KBM-7 (cell line): Measurements from ENCODE around the gene SLC39A13.
A peak's percentile ranks its signal among the peaks of the same experiment; 100 is the strongest.

ENCODE experiments used
- DNase-seq: peaks from one replicate; pipeline ENCODE4 v3.0.0-alpha.2; 2015
- in situ Hi-C: fragments of 300-500 bp; cut with MboI; formaldehyde crosslinking; loops from 2 replicates; pipeline ENCODE4 v1.14.3; 2020; ENCODE audit warnings: low sequenced_read_pairs, low pct_unique_long_range_greater_than_20kb, mixed read lengths

SLC39A13 gene

DNA sequence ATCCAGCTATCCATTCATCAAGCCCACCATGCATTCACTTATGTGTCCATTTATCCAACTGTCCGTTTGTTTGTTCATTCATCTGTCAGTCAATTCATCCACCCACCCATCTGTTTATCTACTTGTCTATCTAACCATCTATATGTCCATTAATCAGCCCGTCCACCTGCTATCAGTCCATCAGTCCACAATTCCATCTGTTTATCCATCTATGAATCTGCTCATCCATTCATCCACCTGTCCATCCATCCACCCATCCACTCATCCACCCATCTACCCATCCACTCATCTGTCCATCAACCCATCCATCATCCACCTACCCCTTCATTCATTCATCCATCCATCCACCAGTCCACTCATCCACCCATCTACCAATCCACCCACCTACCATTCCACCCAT is 29.1 kb upstream of the SLC39A13 start:
- no peak for DNase-seq

DNA sequence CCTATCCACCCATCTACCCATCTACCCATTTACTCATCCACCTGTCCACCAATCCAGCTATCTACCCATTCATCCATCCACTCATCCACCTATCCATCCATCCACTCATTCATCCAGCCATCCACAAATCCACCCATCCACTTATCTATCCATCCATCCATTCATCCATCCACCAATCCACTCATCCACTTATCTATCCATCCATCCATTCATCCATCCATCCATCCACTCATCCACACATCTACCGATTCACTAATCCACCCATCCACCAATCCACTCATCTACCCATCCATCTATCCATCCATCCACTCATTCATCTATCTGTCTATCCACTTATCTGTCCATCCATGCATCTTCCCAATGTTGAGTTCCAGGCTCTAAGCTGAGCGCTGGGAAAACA is 28.3 kb upstream of the SLC39A13 start:
- DNase-seq, result no peak
- in situ Hi-C loops, result no loop called here

More for the DNA sequence above, 29.1 kb upstream of the SLC39A13 start:
- in situ Hi-C loops, result no loop called here

DNA sequence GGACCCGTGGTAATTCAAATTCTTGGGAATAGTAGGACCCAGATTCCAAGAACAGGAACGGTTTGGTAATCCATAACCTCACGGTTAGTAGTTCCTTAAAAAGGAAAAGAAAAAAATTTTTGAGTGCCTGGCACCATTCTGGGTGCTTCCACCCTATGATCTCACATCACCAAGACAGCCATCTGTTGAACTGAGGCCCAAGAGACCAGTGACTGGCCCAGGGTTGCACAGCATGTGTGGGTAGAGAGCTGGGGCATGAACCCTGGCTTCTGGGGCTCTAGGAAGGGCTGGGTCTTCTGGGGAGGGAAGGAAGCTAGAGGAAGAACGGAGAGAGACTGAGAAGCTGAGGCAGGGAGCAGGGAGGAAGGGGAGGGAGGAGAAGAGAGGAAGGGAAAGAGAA is 25.3 kb upstream of the SLC39A13 start:
- in situ Hi-C loops, result no loop called here
- DNase-seq, result no peak

DNA sequence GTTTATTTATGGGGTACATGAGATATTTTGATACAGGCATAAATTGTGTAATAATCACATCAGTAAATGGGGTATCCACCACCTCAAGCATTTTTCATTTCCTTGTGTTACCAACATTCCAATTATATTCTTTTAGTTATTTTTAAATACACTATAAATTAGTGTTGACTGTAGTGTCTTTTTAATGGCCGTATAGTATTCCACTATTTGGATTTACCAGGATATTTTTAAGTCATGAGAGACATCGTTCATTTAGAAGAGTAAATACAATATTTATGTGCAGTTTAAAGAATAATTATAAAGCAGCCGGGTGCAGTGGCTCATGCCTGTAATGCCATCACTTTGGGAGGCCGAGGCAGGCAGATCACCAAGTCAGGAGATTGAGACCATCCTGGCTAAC is 23.9 kb upstream of the SLC39A13 start:
- no peak for DNase-seq
- in situ Hi-C loops, result no loop called here

DNA sequence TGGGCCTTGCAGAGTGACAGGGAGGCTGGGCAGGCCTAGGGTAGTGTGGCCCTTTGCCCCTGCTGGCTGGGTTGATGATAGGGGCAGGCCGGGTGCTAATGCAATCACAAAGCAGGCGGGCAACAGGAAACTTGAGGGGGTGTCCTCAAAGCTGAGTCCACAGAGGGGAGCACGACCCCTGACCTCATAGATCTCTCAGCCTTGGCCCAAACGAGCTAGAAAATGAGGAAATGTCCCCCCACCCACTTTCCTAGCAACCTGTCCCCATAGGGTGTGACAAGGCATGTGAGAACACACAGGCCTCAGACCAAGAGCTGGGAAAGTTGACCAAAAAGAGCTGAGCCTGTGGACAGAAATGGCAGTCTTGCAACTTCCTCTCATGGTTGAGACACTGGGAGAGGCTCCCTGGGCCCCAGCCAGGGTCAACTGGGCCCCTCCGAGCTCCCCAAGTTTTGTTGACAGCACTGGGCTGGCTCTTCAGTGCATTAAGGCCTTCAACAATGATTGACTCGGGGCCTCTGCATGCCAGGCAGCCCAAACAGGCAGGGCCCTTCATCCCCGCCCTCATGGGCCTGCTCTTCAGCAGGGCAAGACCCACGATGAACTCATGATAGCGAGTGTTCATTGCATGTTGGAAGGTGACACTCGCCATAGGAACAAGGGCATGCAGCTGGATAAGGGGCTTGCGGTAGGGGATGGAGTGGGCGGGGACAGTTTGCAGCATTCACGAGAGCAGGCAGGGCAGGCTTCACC is 20.3 kb upstream of the SLC39A13 start:
- DNase-seq, result no peak
- in situ Hi-C loops, result no loop called here

DNA sequence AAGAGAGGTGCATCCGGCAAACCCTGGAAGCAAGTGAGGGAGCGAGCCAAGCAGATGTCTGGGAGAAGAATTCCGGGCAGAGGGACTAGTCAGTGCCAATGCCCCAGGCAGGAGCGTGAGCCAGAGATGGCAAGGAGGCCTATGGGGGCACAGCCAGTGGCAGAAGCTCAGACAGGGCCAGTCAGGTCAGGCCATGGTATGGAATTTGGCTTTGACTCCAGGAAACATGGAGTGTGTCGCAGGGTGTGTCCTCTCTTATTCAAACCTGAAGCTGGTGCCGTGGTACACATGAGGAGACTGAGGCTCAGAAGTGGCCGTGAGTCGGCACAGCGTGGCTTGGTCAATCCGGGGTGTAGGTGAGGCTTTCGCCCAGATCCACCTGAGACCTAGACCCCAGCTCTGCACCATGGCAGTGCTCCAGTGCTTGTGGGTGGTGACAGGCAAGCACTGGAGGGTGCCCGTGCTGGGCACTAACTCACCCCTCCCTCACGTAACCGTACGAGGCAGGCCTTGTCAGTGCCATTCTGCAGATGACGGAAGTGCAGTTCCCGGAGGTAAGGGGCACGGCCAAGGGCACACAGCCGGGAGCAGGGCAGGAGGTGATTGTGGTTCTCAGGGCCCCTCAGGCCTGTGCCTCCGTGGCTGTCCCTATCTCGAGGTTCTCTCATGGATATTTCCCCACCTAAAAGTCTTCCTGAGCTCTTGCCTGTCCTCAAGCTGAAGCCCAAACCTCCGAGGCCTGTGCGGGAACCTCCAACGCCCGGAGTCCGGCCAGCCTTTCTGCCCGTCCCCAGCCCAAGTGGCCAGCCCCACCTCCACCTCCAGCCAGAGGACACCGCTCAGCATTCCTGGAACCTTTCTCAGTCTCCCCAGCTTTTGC is 19.5 kb upstream of the SLC39A13 start:
- in situ Hi-C loops, result no loop called here
- DNase-seq, result no peak

DNA sequence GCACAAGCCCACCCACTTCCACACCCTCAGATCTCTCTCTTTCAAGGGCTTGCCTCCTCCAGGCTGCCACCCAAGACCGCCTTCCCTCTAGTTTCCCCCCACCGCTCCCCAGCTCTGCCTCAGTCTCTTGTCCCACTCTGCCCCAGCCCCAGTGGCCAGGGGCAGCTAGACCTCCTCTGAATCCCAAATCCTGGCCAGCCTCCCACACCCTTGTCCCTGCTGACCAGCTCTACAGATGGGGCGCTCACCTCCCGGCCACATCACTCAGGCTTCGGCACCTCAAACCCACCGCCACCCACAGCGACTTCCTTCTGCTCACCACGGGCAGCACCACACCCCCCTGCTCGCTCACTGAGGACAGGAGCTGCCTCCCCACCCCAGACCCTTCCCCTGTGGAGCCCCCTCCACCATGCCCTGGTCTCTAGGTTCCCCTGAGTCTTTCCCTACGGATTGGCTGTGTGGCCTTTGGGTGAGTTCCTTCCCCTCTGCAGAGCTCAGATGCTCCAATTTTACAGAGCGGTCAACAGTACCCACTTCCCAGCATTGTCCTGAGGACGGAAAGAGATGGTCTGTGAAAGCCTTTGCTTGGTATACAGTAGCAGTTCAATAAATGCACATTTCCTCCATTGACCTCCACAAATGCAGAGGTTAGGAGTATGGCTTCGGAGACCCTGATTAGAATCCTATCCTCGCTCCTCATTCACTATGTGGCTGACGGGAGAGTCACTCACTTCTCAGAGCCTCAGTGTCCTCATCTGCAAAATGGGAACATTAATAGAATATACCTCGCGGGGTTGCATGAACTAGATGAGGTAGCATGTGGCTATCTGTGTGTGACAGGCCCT is 18.6 kb upstream of the SLC39A13 start:
- no peak for DNase-seq
- in situ Hi-C loops, result loop anchor here (10.0 kb wide), 1 partner anchor 55 kb away; no protein-coding TSS in a partner anchor

DNA sequence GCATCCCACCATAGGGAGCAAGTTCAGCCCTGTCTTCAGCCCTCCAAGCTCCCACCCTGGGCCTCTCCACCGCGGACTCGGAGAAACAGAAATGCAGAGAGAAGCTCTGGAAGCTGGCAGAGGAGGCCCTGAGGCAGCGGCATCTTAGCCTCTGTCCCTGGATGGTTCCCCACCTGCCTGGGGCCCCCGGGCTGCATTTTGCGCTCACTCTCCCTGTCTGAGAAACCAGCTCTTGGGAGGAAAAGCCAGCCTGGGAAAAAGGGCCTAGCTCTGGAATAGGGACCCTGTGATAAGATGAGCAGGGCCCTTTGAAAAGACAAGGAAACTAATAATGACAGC is 18.0 kb upstream of the SLC39A13 start:
- in situ Hi-C loops, result loop anchor here (10.0 kb wide), 1 partner anchor 56 kb away; no protein-coding TSS in a partner anchor

DNA sequence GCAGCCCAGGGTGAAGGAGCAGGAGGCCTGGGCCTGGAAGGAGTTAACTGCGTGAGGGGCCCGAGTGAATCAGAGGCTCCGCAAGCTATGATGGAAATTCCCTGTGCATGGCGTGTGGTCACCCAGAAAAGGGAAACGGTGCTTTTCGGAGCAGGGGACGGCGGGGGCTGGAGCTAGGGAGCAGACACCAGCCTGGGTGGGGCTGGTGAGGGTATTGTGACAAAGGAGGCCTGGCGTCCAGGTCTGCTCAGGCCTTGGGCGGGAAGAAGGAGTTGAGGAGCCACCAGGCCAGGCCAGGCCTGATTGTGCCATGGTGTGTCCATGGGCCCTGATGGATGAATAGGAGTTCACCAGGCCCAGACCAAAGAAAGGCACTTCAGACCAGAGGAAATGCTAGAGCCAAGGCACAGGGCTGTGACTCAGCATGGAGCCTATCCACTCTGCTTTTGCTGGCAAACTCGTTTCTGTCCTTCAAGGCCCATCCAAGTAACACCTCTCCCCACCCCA is 17.3 kb upstream of the SLC39A13 start:
- in situ Hi-C loops, result loop anchor here (10.0 kb wide), 1 partner anchor 56 kb away; no protein-coding TSS in a partner anchor
- DNase-seq, result peak; percentile 29

More for the DNA sequence above, 18.0 kb upstream of the SLC39A13 start:
- no peak for DNase-seq

DNA sequence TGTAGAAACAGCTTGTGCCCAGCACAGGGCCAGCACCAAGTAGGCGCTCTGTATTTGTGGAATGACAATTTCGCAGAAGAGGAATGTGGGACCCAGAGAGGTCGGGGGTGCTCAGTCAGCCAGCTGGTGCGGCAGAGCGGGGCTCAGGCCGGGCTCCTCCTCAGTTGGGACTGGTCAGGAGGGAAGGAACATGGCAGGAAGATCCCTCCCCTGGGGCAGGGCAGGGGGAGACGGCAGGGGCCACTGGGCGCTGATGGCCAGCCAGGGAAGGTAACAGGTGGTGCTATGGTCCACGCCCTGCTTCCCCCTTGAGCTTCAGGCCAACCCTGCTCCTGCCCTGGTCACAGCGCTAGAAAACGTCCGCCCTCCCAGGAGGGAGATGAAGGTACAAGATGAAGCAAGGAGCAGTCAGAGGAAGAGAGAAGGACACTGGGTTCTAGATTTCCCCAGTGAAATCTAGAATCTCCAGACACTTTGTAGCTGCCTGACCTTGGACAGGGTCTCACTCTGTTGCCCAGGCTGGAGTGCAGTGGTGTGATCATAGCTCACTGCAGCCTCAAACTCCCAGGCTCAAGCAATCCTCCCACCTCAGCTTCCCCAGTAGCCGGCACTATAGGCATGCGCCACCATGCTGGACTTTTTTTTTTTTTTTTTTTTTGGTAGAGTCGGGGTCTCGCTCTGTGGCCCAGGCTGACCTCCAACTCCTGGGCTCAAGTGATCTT is 16.5 kb upstream of the SLC39A13 start:
- in situ Hi-C loops, result loop anchor here (10.0 kb wide), 1 partner anchor 57 kb away; no protein-coding TSS in a partner anchor
- no peak for DNase-seq

DNA sequence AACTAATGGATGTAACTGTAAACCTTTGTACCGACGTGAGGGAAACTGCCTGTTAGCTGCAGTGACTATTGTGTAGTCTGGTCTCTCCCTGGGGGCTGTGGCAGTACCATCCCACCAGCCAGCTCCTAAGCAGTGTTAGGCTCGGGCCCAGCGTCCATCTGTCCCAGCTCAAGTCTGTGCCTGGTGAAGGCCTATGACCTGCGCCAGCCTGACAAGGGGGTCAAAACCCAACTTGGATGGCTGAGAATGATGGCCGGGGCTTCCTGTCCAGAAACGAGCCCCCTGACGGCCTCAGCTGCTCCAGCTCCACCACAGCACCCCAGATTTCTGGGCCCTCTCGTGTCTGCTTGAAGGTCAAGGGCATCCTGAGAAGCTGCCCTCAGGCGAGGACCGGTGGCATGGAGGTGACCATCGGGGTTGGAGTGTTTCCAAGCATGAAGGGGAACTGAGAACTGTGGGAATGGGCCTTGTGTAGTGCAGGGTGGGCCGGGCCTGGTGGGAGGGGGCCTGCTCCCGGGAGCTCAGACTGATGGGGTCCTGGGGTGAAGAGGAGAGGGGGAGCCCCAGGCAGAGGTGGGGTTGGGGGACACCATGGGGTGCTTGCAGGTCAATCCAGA is 15.7 kb upstream of the SLC39A13 start:
- DNase-seq, result no peak
- in situ Hi-C loops, result loop anchor here (10.0 kb wide), 1 partner anchor 58 kb away; no protein-coding TSS in a partner anchor

DNA sequence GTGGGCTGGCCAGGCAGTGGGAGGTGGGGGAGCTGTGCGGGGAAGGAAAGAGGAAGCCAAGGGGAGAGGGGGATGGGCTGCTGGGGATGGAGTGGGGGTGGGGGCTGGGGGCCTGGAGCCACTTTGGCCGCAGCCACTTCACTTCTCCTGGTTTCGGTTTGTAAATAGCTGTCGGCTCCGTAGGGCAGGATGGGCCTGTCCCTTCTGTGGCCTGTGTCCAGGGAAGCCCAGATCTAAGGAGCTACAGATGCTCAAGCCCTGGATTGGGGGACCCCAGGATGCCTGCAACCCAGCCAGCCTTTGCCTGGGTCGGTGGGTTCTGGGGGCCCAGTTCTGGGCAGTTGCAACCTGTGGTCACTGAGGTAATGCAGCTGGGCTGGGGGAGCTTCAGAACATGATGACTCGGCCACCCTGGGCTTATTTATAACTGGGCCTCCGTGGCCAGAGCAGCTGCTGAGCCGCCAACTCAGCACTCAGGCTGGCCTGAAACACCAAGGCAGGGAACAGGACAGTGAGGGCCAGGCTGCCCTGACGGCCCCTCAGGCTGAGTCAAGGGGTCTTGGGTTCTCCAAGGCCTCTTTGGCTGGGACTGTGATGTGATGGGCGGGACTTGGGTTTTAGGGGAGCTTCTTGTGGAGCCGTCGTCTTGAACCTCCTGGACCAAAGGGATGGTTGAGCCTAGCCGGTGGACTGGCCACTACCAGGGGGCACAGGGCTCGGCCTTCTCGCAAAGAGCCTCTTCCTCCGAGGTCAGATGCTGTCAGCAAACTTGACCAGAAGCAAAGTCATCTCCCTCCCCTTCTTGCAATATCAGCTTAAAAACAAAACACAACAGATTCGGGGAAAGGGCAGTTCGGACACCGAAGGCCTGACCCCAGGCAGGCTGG is 15.0 kb upstream of the SLC39A13 start:
- DNase-seq, result peak; percentile 52
- in situ Hi-C loops, result loop anchor here (10.0 kb wide), 1 partner anchor 59 kb away; no protein-coding TSS in a partner anchor

DNA sequence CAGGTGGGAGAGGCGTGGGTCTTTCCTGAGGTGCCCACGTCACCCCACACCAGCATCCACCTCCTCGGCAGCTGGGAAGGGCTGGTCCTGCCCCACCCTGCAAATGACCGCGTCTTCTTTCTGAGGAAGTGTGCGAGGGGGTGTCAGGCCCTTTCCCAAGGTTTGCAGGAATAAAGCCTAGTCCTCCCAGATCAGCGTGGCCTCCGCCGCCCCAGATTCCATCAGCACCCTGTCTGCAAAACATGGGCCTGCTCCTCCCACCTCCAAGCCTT is 14.4 kb upstream of the SLC39A13 start:
- in situ Hi-C loops, result loop anchor here (10.0 kb wide), 1 partner anchor 59 kb away; no protein-coding TSS in a partner anchor

DNA sequence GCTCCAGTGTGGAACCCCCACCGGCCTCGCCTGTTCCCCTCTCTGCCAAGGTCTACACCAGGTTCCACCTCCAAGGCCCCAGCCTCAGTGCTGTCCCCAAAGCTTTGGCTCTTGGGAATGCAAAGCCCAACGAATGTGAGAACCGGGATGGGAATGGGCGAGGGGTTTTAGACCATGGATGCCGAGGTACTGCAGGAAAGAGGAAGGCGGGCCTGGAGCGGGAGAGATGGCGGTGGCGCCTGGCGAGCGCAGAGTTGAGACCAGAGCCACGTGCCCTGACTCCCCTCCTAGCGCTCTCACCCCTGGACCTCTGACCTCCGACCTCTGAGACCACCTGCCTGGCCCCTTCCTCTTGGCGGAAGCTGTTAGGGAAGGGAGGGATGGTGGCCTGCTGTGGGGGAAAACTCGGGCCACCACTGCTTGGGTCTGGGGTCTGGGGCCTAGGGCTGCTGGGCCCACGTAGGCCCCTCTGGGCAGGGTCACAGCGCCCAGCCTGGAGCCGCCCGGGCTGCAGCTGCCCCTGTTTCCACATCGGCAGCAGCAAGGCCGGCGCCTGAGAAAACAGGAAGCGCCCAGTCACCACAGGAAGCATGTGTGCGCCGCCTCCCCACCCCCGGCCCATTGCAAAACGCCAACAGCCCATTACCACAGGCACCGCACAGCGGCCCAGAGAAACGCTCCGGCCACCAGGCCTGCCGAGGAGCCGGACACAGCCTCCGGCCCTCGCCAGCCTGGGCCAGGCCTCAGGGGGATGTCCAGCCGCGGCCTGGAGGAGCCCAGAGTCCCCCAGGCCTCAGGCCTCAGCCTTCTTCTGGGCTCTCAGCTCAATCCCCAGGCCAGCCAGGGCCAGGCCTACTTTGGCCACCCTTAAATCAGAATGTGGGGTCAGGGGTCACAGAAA is 13.8 kb upstream of the SLC39A13 start:
- DNase-seq, result peak; percentile 91
- in situ Hi-C loops, result loop anchor here (10.0 kb wide), 1 partner anchor 60 kb away; no protein-coding TSS in a partner anchor

More for the DNA sequence above, 14.4 kb upstream of the SLC39A13 start:
- DNase-seq, result no peak

DNA sequence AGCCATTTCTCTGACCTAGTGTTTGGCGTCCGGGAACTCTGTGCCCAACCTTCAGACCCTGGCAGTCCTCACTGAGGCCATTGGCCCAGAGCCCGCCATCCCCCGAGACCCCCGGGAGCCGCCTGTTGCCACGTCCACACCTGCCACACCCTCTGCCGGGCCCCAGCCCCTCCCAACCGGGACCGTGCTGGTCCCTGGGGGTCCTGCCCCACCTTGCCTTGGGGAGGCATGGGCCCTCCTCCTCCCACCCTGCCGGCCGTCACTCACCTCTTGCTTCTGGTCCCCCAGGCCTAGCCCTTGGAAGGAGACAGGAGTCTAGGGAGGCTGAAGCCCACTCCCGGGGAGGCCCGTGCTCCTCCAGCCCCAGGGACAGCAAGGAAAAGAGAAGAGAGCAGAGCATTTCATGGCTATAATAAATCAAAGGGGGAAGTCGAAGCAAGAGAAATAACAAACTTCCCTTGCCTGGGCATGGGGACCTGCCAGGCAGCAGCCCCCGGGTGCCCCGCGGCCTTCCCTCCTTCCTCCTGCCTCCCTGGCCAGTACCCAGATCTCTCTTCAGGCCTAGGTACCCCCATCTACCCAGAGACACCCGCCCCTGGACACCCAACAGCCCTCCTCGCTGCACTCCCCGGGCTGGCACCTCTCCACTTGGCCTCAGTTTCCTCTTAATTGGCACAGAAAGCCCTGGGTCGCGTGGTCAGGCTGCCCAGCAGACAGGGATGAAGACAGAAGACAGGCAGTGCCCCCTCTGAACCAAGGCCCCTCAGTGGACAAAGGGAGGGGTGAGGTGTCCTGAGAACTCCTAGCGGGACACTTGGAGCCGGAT is 13.0 kb upstream of the SLC39A13 start:
- in situ Hi-C loops, result loop anchor here (10.0 kb wide), 1 partner anchor 61 kb away; no protein-coding TSS in a partner anchor
- DNase-seq, result peak; percentile 41
